Breast epithelium (tissue), 4 donors: Measurements from ENCODE around the gene CCDC183. TPM values are rescaled to one million over a fixed set of nuclear protein-coding genes. Genes with fewer than 3 reads are reported as not detected.

Experiments used
- DNase-seq, 2 donors: peaks; one replicate each; pipeline ENCODE4 v3.0.0-alpha.2; 2019; ENCODE audit warnings: low spot score in 2 of 2
- H3K27ac ChIP-seq, 2 donors: fragments of 200-600 bp; sonication (generic) in 1 of 2; one replicate each; pipeline ENCODE4 v1.5.1; 2016 to 2019; ENCODE audit warnings: mild to moderate bottlenecking in 1 of 2
- H3K27me3 ChIP-seq, 2 donors: fragments of 200-600 bp; sonication (generic) in 1 of 2; one replicate each; pipeline versions ENCODE4 v1.5.1 to v1.6.0; 2017 to 2019; ENCODE audit warnings: control low read depth in 1 of 2, mild to moderate bottlenecking in 1 of 2
- H3K36me3 ChIP-seq: fragments of 200-600 bp; one replicate; pipeline ENCODE4 v1.5.1; 2019
- H3K4me1 ChIP-seq, 2 donors: fragments of 200-600 bp; sonication (generic); one replicate each; pipeline ENCODE4 v1.5.1; 2016 to 2019; ENCODE audit warnings: control low read depth in 1 of 2
- H3K4me3 ChIP-seq, 3 donors: fragments of 200-600 bp; sonication (generic); 1 replicate in 2 of 3; 2 replicates in 1 of 3; pipeline ENCODE4 v1.5.1; 2016 to 2019; ENCODE audit warnings: mild to moderate bottlenecking in 3 of 3, moderate library complexity in 2 of 3
- H3K9me3 ChIP-seq, 2 donors: fragments of 200-600 bp; sonication (generic) in 1 of 2; one replicate each; pipeline ENCODE4 v1.5.1; 2016 to 2019; ENCODE audit warnings: control low read depth in 1 of 2
- CTCF ChIP-seq, 3 donors: fragments of 450-650 bp; IDR thresholded peaks; one replicate each; pipeline ENCODE4 v1.5.1; 2016 to 2017; ENCODE audit warnings: antibody characterized with exemption in 3 of 3, mild to moderate bottlenecking in 3 of 3, moderate library complexity in 3 of 3
- POLR2A ChIP-seq: fragments of 450-650 bp; IDR thresholded peaks from one replicate; pipeline ENCODE4 v1.6.1; 2016; ENCODE audit warnings: antibody characterized with exemption, mild to moderate bottlenecking, moderate library complexity
- POLR2AphosphoS5 ChIP-seq, 3 donors: sonication (generic); formaldehyde crosslinking; IDR thresholded peaks; one replicate each; pipeline ENCODE4 v1.6.1; 2017; ENCODE audit warnings: antibody characterized with exemption in 3 of 3
- intact Hi-C: fragments of 100-400 bp; cut with DNase I; formaldehyde crosslinking; loops from one replicate; pipeline ENCODE4 v1.15.1; 2023; ENCODE audit warnings: low total_unique reads
- total RNA-seq, 3 donors: library from RNA; depleted of rRNA; stranded (reverse); fragments of >200 nt; gene quantifications; one replicate each; pipeline ENCODE4 v1.1.0, GENCODE V29; 2016

CCDC183 gene
- total RNA-seq, 3 donors from 2014 or later, result 0.64 to 5.7 (median 5.6) TPM

GRCh38 chr9:136825295-136826187 is 29.4 kb downstream of the CCDC183 start:
- peaks cover 16% of the 10 kb centered on the region for H3K36me3 ChIP-seq
- H3K4me1 ChIP-seq, result no peaks in the 10 kb centered on the region
- no peak for TF ChIP-seq POLR2A
- no peak for TF ChIP-seq CTCF (IDR thresholded peaks at IDR 0.05)
- no peak for TF ChIP-seq POLR2AphosphoS5 (IDR thresholded peaks at IDR 0.05)
- H3K27ac ChIP-seq, result no peak overlapping the region
- no peaks in the 10 kb centered on the region for H3K27me3 ChIP-seq
- no peak overlapping the region for H3K4me3 ChIP-seq
- intact Hi-C loops, result no loop called here
- no peaks in the 10 kb centered on the region for H3K9me3 ChIP-seq
- DNase-seq, result no peak

- no peaks in the 10 kb centered on the region for H3K4me1 ChIP-seq
- no peak overlapping the region for H3K27ac ChIP-seq
- H3K9me3 ChIP-seq, result no peaks in the 10 kb centered on the region
- DNase-seq, result no peak
- no peaks in the 10 kb centered on the region for H3K27me3 ChIP-seq
- no peak for TF ChIP-seq POLR2AphosphoS5 (IDR thresholded peaks at IDR 0.05)
- no peak for TF ChIP-seq POLR2A
- intact Hi-C loops, result no loop called here
- peaks cover 16% of the 10 kb centered on the region for H3K36me3 ChIP-seq
- H3K4me3 ChIP-seq, result no peak overlapping the region
These were observed 30.0 kb downstream of the CCDC183 start for GRCh38 chr9:136826188-136826541.

GRCh38 chr9:136826703-136827582 is 30.8 kb downstream of the CCDC183 start:
- Histone ChIP-seq H3K27me3 (no peaks in the 10 kb centered on the region), H3K36me3 (peaks cover 16% of the 10 kb centered on the region), H3K4me1 (no peaks in the 10 kb centered on the region), H3K9me3 (no peaks in the 10 kb centered on the region), H3K27ac (no peak overlapping the region), H3K4me3 (no peak overlapping the region)
- TF ChIP-seq POLR2A (no peak), CTCF (IDR thresholded peaks at IDR 0.05) (no peak), POLR2AphosphoS5 (IDR thresholded peaks at IDR 0.05) (no peak)
- DNase-seq, result no peak
- intact Hi-C loops, result no loop called here

- no peak for DNase-seq
These were observed 31.8 kb downstream of the CCDC183 start for GRCh38 chr9:136827794-136828473.

More at GRCh38 chr9:136827794-136828473, 31.8 kb downstream of the CCDC183 start:
- H3K36me3 ChIP-seq, result peaks cover 16% of the 10 kb centered on the region
- no peaks in the 10 kb centered on the region for H3K4me1 ChIP-seq
- H3K27me3 ChIP-seq, result no peaks in the 10 kb centered on the region
- H3K9me3 ChIP-seq, result no peaks in the 10 kb centered on the region
- no peak overlapping the region for H3K4me3 ChIP-seq
- intact Hi-C loops, result no loop called here
- TF ChIP-seq POLR2A, result no peak
- no peak for TF ChIP-seq CTCF (IDR thresholded peaks at IDR 0.05)
- TF ChIP-seq POLR2AphosphoS5 (IDR thresholded peaks at IDR 0.05), result no peak
- H3K27ac ChIP-seq, result no peak overlapping the region
